GM21723 (cell line): ENCODE results near the gene ANKRD6.

ENCODE experiments used
- ATAC-seq: cut with Tn5 transposase; IDR thresholded peaks from one replicate; pipeline ENCODE4 v1.9.1; 2021; ENCODE audit warnings: mild to moderate bottlenecking, moderate library complexity; ENCODE audit not compliant: unreplicated experiment

The ANKRD6 gene

GRCh38 chr6:89555806-89556205 is 122.9 kb downstream of the ANKRD6 start:
- no peak for ATAC-seq

GRCh38 chr6:89559487-89559886 is 126.5 kb downstream of the ANKRD6 start:
- no peak for ATAC-seq

- no peak for ATAC-seq
Observed at GRCh38 chr6:89562093-89562973, 129.4 kb downstream of the ANKRD6 start.

- ATAC-seq: no peak
Observed at GRCh38 chr6:89563866-89564265, 130.9 kb downstream of the ANKRD6 start.

GRCh38 chr6:89564752-89565427 is 131.9 kb downstream of the ANKRD6 start:
- no peak for ATAC-seq

- no peak for ATAC-seq
Observed at GRCh38 chr6:89566008-89566800, 133.3 kb downstream of the ANKRD6 start.

- ATAC-seq: no peak
Observed at GRCh38 chr6:89566930-89567629, 134.1 kb downstream of the ANKRD6 start.

- ATAC-seq: no peak
Observed at GRCh38 chr6:89567630-89568390, 134.9 kb downstream of the ANKRD6 start.

GRCh38 chr6:89574910-89575561 is 142.1 kb downstream of the ANKRD6 start:
- ATAC-seq: no peak

- ATAC-seq: no peak
Observed at GRCh38 chr6:89575562-89575960, 142.6 kb downstream of the ANKRD6 start.

GRCh38 chr6:89580997-89581666 is 148.2 kb downstream of the ANKRD6 start:
- no peak for ATAC-seq

GRCh38 chr6:89581689-89582088 is 148.7 kb downstream of the ANKRD6 start:
- no peak for ATAC-seq

- no peak for ATAC-seq
Observed at GRCh38 chr6:89582669-89583325, 149.8 kb downstream of the ANKRD6 start.

GRCh38 chr6:89583559-89583958 is 150.6 kb downstream of the ANKRD6 start:
- no peak for ATAC-seq

GRCh38 chr6:89584539-89584938 is 151.6 kb downstream of the ANKRD6 start:
- no peak for ATAC-seq

GRCh38 chr6:89585154-89585553 is 152.2 kb downstream of the ANKRD6 start:
- no peak for ATAC-seq

- ATAC-seq: no peak
Observed at GRCh38 chr6:89589297-89590025, 156.5 kb downstream of the ANKRD6 start.

GRCh38 chr6:89590133-89590532 is 157.2 kb downstream of the ANKRD6 start:
- no peak for ATAC-seq
